Left ventricle myocardium inferior (tissue), 1 donor: ENCODE data around the gene PLD5. TPM values are rescaled to one million over a fixed set of nuclear protein-coding genes. Genes with fewer than 3 reads are reported as not detected.
"Not testable (repeated sequence)": the region's sequence is repeated elsewhere in the genome, so short reads cannot be mapped to it uniquely, and the experiment has no call there.

Source experiments
- DNase-seq: peaks from one replicate; pipeline ENCODE4 v3.0.0-alpha.2; 2020
- H3K27ac ChIP-seq: fragments of 200-600 bp; replicated peaks from 2 replicates; pipeline ENCODE4 v1.8.0; 2021
- H3K27me3 ChIP-seq: fragments of 200-600 bp; 2 replicates; pipeline ENCODE4 v1.8.0; 2021; ENCODE audit warnings: low read depth
- H3K36me3 ChIP-seq: fragments of 200-600 bp; 2 replicates; pipeline ENCODE4 v1.8.0; 2021
- H3K4me1 ChIP-seq: fragments of 200-600 bp; 2 replicates; pipeline ENCODE4 v1.8.0; 2021
- H3K4me3 ChIP-seq: fragments of 200-600 bp; 2 replicates; pipeline ENCODE4 v1.8.0; 2021; ENCODE audit warnings: mild to moderate bottlenecking, moderate library complexity
- H3K9me3 ChIP-seq: fragments of 200-600 bp; replicated peaks from 2 replicates; pipeline ENCODE4 v1.8.0; 2021
- CTCF ChIP-seq: fragments of 200-600 bp; IDR thresholded peaks from 2 replicates; pipeline ENCODE4 v1.8.0; 2021; ENCODE audit warnings: antibody characterized with exemption, mild to moderate bottlenecking, borderline replicate concordance
- intact Hi-C: fragments of 100-400 bp; cut with micrococcal nuclease; formaldehyde crosslinking; loops from one replicate; pipeline ENCODE4 v1.11.0; 2022
- total RNA-seq: library from RNA; stranded (reverse); fragmentation: NEBNext Ultra II Directional; extraction: Animal tissue kit (Norgen Biotek cat#: 25700); gene quantifications from one replicate; pipeline ENCODE4 v1.2.1, GENCODE V29; 2021
- donor health status: DM: no; HTN: yes; CAD: no; lungs with severe emphysema.

PLD5 gene
- total RNA-seq, 1 donor from 2014 or later: 0.11 TPM

GRCh38 chr1:242216368-242216767, 308.1 kb downstream of the PLD5 start:
- no peaks in the 10 kb centered on the region for H3K36me3 ChIP-seq
- no peak overlapping the region for H3K4me3 ChIP-seq
- no peaks in the 10 kb centered on the region for H3K4me1 ChIP-seq
- intact Hi-C loops: no loop called here
- H3K27me3 ChIP-seq: peaks cover 12% of the 10 kb centered on the region
- TF ChIP-seq CTCF: no peak
- DNase-seq: no peak
- peaks cover 23% of the 10 kb centered on the region for H3K9me3 ChIP-seq
- H3K27ac ChIP-seq: no peak overlapping the region

- intact Hi-C loops, H3K27ac ChIP-seq: not testable (repeated sequence)
These were observed 310.0 kb downstream of the PLD5 start for GRCh38 chr1:242214455-242214854.

GRCh38 chr1:242212961-242213360, 311.5 kb downstream of the PLD5 start:
- H3K27ac ChIP-seq, intact Hi-C loops, H3K4me1 ChIP-seq, H3K4me3 ChIP-seq, H3K36me3 ChIP-seq, DNase-seq: not testable (repeated sequence)
- Histone ChIP-seq H3K9me3 (peaks cover 23% of the 10 kb centered on the region), H3K27me3 (peaks cover 35% of the 10 kb centered on the region)

More at GRCh38 chr1:242214455-242214854, 310.0 kb downstream of the PLD5 start:
- not testable (repeated sequence) for DNase-seq, H3K4me3 ChIP-seq, H3K4me1 ChIP-seq, H3K36me3 ChIP-seq
- Histone ChIP-seq H3K27me3 (peaks cover 20% of the 10 kb centered on the region), H3K9me3 (peaks cover 23% of the 10 kb centered on the region)

GRCh38 chr1:242212401-242212800, 312.1 kb downstream of the PLD5 start:
- Histone ChIP-seq H3K9me3 (peaks cover 19% of the 10 kb centered on the region), H3K4me1 (no peaks in the 10 kb centered on the region), H3K36me3 (no peaks in the 10 kb centered on the region), H3K27ac (no peak overlapping the region), H3K4me3 (no peak overlapping the region), H3K27me3 (peaks cover 35% of the 10 kb centered on the region)
- no peak for TF ChIP-seq CTCF
- no peak for DNase-seq
- intact Hi-C loops: no loop called here

GRCh38 chr1:242211254-242212022, 313.1 kb downstream of the PLD5 start:
- intact Hi-C loops: no loop called here
- DNase-seq: no peak
- peaks cover 9% of the 10 kb centered on the region for H3K9me3 ChIP-seq
- H3K27me3 ChIP-seq: peaks cover 35% of the 10 kb centered on the region
- H3K27ac ChIP-seq: no peak overlapping the region
- H3K4me1 ChIP-seq: no peaks in the 10 kb centered on the region
- H3K36me3 ChIP-seq: no peaks in the 10 kb centered on the region
- no peak for TF ChIP-seq CTCF
- no peak overlapping the region for H3K4me3 ChIP-seq

- H3K27me3 ChIP-seq: peaks cover 35% of the 10 kb centered on the region
- H3K4me3 ChIP-seq, H3K9me3 ChIP-seq, intact Hi-C loops, H3K4me1 ChIP-seq, DNase-seq, H3K27ac ChIP-seq, H3K36me3 ChIP-seq: not testable (repeated sequence)
These were observed 314.2 kb downstream of the PLD5 start for GRCh38 chr1:242210316-242210715.

GRCh38 chr1:242209063-242209462, 315.4 kb downstream of the PLD5 start:
- Histone ChIP-seq H3K36me3 (no peaks in the 10 kb centered on the region), H3K27me3 (peaks cover 35% of the 10 kb centered on the region), H3K9me3 (no peaks in the 10 kb centered on the region), H3K4me3 (no peak overlapping the region), H3K27ac (no peak overlapping the region), H3K4me1 (no peaks in the 10 kb centered on the region)
- TF ChIP-seq CTCF: no peak
- no peak for DNase-seq
- intact Hi-C loops: no loop called here
